ENCODE results near the gene STK4. TPM values are rescaled to one million over a fixed set of nuclear protein-coding genes. Genes with fewer than 3 reads are reported as not detected.

STK4 gene
- total RNA-seq, 1 donor from 2014 or later: 25.3 TPM

DNA sequence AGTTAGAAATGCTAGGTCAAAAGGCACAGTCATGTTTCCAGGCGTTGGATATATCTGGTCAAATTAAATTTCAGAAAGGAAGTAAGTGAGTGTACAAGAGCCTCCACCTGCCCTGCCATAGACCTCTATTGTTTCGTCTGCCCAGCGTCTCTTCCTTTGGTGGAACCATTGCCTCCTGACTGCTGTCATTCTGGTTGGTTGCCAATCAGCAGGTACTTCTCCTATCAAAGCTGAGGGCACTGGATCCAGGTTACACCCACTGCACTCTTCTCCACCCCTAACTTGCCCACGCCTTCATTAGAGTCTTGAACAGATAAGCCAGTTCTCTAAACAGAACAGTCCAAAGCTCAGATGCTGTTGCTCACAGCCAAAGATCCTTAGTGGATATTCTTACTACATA, 151.3 kb downstream of the STK4 start:
- Mint-ChIP-seq H3K27me3 (ENCODE audit: unreplicated experiment) (peaks cover 72% of the 10 kb centered on the region), H3K36me3 (ENCODE audit: unreplicated experiment) (no peaks in the 10 kb centered on the region), H3K27ac (ENCODE audit: unreplicated experiment) (no peak overlapping the region), H3K4me1 (ENCODE audit: unreplicated experiment) (no peaks in the 10 kb centered on the region), H3K9me3 (ENCODE audit: unreplicated experiment) (peaks cover 7% of the 10 kb centered on the region), H3K4me3 (ENCODE audit: unreplicated experiment) (no peak overlapping the region)
- no peak for DNase-seq (ENCODE audit: extremely low spot score, unreplicated experiment)
- TF ChIP-seq, protein P1, sequence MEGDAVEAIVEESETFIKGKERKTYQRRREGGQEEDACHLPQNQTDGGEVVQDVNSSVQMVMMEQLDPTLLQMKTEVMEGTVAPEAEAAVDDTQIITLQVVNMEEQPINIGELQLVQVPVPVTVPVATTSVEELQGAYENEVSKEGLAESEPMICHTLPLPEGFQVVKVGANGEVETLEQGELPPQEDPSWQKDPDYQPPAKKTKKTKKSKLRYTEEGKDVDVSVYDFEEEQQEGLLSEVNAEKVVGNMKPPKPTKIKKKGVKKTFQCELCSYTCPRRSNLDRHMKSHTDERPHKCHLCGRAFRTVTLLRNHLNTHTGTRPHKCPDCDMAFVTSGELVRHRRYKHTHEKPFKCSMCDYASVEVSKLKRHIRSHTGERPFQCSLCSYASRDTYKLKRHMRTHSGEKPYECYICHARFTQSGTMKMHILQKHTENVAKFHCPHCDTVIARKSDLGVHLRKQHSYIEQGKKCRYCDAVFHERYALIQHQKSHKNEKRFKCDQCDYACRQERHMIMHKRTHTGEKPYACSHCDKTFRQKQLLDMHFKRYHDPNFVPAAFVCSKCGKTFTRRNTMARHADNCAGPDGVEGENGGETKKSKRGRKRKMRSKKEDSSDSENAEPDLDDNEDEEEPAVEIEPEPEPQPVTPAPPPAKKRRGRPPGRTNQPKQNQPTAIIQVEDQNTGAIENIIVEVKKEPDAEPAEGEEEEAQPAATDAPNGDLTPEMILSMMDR (IDR thresholded peaks at IDR 0.05): no peak

GRCh38 chr20:45118028-45118427, 151.7 kb downstream of the STK4 start:
- Mint-ChIP-seq H3K27me3 (ENCODE audit: unreplicated experiment) (peaks cover 72% of the 10 kb centered on the region), H3K9me3 (ENCODE audit: unreplicated experiment) (peaks cover 7% of the 10 kb centered on the region), H3K36me3 (ENCODE audit: unreplicated experiment) (no peaks in the 10 kb centered on the region), H3K4me3 (ENCODE audit: unreplicated experiment) (no peak overlapping the region), H3K27ac (ENCODE audit: unreplicated experiment) (no peak overlapping the region), H3K4me1 (ENCODE audit: unreplicated experiment) (no peaks in the 10 kb centered on the region)
- DNase-seq (ENCODE audit: extremely low spot score, unreplicated experiment): no peak
- TF ChIP-seq, protein P1 (IDR thresholded peaks at IDR 0.05): no peak

DNA sequence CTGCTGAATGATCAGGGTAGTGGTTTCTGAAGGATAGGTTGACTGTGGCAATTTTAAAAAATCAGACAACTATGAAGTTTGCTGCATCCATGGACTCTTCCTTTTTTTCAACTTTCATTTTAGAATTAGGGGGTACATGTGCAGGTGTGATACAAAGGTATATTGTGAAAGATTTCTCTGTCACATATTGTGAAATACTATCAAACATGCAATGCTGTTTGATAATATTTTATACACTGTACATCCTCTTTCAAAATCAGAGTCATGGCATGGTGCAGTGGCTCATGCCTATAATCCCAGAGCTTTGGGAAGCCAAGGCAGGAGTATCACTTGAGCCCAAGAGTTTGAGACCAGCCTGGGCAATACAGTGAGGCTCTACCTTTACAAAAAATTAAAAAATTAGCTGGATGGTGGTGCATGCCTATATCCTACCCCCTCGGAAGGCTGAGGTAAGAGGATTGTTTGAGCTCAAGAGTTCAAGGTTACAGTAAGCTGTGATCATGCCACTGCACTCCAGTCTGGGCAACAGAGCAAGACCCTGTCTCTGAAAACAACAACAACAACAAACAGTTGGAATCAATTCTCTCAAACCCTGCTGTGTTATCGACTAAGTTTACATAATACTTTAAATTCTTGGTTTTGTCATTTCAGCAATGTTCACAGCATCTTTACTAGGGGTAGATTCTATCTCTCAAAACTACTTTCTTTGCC, 153.4 kb downstream of the STK4 start:
- H3K27ac Mint-ChIP-seq (ENCODE audit: unreplicated experiment): no peak overlapping the region
- H3K4me1 Mint-ChIP-seq (ENCODE audit: unreplicated experiment): no peaks in the 10 kb centered on the region
- H3K4me3 Mint-ChIP-seq (ENCODE audit: unreplicated experiment): no peak overlapping the region
- no peaks in the 10 kb centered on the region for H3K36me3 Mint-ChIP-seq (ENCODE audit: unreplicated experiment)
- TF ChIP-seq, protein P1 (IDR thresholded peaks at IDR 0.05): no peak
- H3K27me3 Mint-ChIP-seq (ENCODE audit: unreplicated experiment): peaks cover 65% of the 10 kb centered on the region
- no peak for DNase-seq (ENCODE audit: extremely low spot score, unreplicated experiment)
- peaks cover 7% of the 10 kb centered on the region for H3K9me3 Mint-ChIP-seq (ENCODE audit: unreplicated experiment)

DNA sequence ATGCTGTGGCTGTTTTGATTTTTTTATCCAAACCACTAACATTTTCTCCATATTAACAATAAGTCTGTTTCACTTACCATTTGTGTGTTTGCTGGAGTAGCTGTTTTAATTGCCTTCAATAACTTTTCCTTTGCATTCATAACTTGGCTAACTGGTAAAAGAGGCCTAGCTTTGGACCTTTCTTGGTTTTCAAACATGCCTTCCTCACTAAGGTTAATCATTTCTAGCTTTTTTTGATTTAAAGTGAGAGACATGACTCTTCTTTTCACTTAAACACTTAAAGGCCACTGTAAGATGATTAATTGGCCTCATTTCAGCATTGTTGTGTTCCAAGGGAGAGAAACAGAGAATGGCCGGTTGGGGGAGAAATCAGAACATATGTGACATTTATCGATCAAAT, 155.1 kb downstream of the STK4 start:
- H3K27me3 Mint-ChIP-seq (ENCODE audit: unreplicated experiment): peaks cover 68% of the 10 kb centered on the region

DNA sequence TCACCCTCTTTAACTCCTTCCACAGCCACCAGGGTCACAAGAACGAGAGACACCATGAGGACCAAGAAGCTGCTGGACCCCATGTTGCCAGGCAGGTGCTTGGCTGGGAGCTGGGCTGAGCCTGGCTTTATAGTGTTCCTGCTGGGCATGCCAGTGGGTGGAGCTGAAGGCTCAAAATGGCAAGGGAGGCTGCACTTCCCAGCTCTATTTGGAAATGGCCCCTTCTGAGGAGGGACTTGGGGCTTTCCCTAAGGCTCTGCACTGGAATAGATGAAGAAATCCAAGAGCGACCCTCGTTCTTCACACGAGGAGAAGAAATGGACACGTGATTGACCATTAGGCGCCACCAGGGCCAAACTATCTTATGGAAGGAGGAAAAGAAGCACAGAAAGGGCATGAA, 158.1 kb downstream of the STK4 start, which contains the start of gene WFDC12:
WFDC12 (minus strand) TSS at position 101 of the 400 bp plus-strand sequence; CDS start at position 83, 18 bp downstream.
- H3K4me1 Mint-ChIP-seq (ENCODE audit: unreplicated experiment): no peaks in the 10 kb centered on the region
- H3K4me3 Mint-ChIP-seq (ENCODE audit: unreplicated experiment): no peak within 1 kb of the TSS
- DNase-seq (ENCODE audit: extremely low spot score, unreplicated experiment): no peak
- TF ChIP-seq, protein P1 (IDR thresholded peaks at IDR 0.05): no peak
- H3K27me3 Mint-ChIP-seq (ENCODE audit: unreplicated experiment): peaks cover 67% of the 10 kb centered on the region
- no peak within 1 kb of the TSS for H3K27ac Mint-ChIP-seq (ENCODE audit: unreplicated experiment)
- H3K9me3 Mint-ChIP-seq (ENCODE audit: unreplicated experiment): peaks cover 7% of the 10 kb centered on the region
- no peaks in the 10 kb centered on the region for H3K36me3 Mint-ChIP-seq (ENCODE audit: unreplicated experiment)

More for the DNA sequence above, 155.1 kb downstream of the STK4 start:
- Mint-ChIP-seq H3K4me1 (ENCODE audit: unreplicated experiment) (no peaks in the 10 kb centered on the region), H3K36me3 (ENCODE audit: unreplicated experiment) (no peaks in the 10 kb centered on the region), H3K4me3 (ENCODE audit: unreplicated experiment) (no peak overlapping the region), H3K9me3 (ENCODE audit: unreplicated experiment) (peaks cover 7% of the 10 kb centered on the region), H3K27ac (ENCODE audit: unreplicated experiment) (no peak overlapping the region)
- TF ChIP-seq, protein P1 (IDR thresholded peaks at IDR 0.05): no peak
- DNase-seq (ENCODE audit: extremely low spot score, unreplicated experiment): no peak

Measured in osteocyte (in vitro differentiated cells).